Measurements from ENCODE around the gene SLC35D1. TPM values are rescaled to one million over a fixed set of nuclear protein-coding genes. Genes with fewer than 3 reads are reported as not detected.

Gene SLC35D1
- total RNA-seq, 1 experiment from 2014 or later, result 7.9 TPM

DNA sequence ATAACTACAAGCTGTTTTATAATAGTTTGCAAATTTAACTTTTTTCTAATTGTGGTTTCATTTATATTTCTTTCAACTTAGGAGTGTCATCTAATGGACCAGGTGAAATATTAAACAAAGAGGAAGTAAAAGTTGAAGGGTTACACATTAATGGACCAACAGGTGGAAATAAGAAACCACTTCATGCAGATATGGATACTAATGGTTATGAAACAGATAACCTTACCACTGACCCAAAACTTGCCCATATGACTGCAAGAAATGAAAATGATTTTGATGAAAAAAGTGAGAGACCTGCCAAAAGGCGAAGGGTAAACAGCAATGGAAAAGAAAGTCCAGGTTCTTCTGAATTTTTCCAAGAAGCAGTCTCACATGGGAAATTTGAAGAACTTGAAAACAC lies 69.5 kb downstream of the SLC35D1 start:
- Histone ChIP-seq H3K36me3 (ENCODE audit: insufficient read depth, low read length, poor library complexity, severe bottlenecking) (peaks cover 62% of the 10 kb centered on the region), H3K4me1 (ENCODE audit: insufficient read depth, low read length, poor library complexity, severe bottlenecking) (peaks cover 9% of the 10 kb centered on the region), H3K27ac (ENCODE audit: low read depth, low read length, poor library complexity, severe bottlenecking) (no peak overlapping the region), H3K27me3 (replicated peaks; ENCODE audit: insufficient read depth, low read depth, low read length, poor library complexity) (no peaks in the 10 kb centered on the region), H3K4me3 (ENCODE audit: low read depth, low read length, poor library complexity, severe bottlenecking) (no peak overlapping the region), H3K9me3 (ENCODE audit: low read depth, low read length, poor library complexity, severe bottlenecking) (no peaks in the 10 kb centered on the region)
- BruUV-seq (replicated peaks), result no TSS peak
- intact Hi-C loops (cut with micrococcal nuclease; ENCODE audit: unreplicated experiment), result no loop called here
- CTCF ChIA-PET, result no interaction called here
- POLR2A ChIA-PET (ENCODE audit: low non-redundant PET), result no interaction called here
- TF ChIP-seq, protein P1, sequence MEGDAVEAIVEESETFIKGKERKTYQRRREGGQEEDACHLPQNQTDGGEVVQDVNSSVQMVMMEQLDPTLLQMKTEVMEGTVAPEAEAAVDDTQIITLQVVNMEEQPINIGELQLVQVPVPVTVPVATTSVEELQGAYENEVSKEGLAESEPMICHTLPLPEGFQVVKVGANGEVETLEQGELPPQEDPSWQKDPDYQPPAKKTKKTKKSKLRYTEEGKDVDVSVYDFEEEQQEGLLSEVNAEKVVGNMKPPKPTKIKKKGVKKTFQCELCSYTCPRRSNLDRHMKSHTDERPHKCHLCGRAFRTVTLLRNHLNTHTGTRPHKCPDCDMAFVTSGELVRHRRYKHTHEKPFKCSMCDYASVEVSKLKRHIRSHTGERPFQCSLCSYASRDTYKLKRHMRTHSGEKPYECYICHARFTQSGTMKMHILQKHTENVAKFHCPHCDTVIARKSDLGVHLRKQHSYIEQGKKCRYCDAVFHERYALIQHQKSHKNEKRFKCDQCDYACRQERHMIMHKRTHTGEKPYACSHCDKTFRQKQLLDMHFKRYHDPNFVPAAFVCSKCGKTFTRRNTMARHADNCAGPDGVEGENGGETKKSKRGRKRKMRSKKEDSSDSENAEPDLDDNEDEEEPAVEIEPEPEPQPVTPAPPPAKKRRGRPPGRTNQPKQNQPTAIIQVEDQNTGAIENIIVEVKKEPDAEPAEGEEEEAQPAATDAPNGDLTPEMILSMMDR (conservative IDR thresholded peaks at IDR 0.05; ENCODE audit: low read depth, low read length), result no peak
- TF ChIP-seq EZH2 (IDR thresholded peaks at IDR 0.05; ENCODE audit: borderline replicate concordance, low read depth, low read length, poor library complexity, severe bottlenecking), result no peak
- DNase-seq (ENCODE audit: low spot score), result no peak

DNA sequence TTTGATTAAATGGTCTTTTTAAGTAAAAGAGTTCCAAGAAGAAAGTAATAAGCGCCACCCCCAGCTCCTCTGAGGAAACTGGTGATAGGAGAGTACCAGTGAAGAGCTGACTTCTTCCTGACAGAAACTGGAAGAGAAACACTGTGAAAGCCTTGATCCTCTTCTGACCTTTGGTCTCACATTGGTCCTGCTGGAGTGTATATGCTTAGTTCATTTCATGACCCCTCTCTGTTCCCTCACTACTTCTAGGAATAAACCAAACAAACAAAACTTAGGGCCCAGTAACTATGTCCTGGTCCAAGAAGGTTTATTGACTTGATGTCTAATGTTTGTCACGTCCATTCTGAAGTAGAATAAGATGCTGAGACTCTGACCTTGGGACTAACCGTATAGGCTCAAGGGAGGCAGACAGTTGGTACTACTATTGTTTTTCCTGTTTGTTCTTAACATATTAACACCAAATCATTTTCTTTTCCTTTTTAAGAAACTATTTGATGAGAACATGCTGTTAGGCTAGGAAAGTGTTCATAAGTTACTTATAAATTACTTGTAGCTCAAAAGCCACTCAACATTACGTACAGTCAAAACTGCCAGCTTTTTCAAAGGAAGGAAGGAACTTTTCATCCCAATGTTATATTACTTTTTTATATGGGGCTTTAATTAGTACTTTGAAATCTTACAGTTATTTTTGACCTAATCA lies 71.2 kb downstream of the SLC35D1 start:
- TF ChIP-seq EZH2 (IDR thresholded peaks at IDR 0.05; ENCODE audit: borderline replicate concordance, low read depth, low read length, poor library complexity, severe bottlenecking), result no peak
- TF ChIP-seq, protein P1 (conservative IDR thresholded peaks at IDR 0.05; ENCODE audit: low read depth, low read length), result no peak
- intact Hi-C loops (cut with micrococcal nuclease; ENCODE audit: unreplicated experiment), result no loop called here
- no TSS peak for BruUV-seq (replicated peaks)
- CTCF ChIA-PET, result no interaction called here
- H3K36me3 ChIP-seq (ENCODE audit: insufficient read depth, low read length, poor library complexity, severe bottlenecking), result peaks cover 65% of the 10 kb centered on the region
- H3K27ac ChIP-seq (ENCODE audit: low read depth, low read length, poor library complexity, severe bottlenecking), result no peak overlapping the region
- H3K27me3 ChIP-seq (replicated peaks; ENCODE audit: insufficient read depth, low read depth, low read length, poor library complexity), result no peaks in the 10 kb centered on the region
- DNase-seq (ENCODE audit: low spot score), result no peak
- no peak overlapping the region for H3K4me3 ChIP-seq (ENCODE audit: low read depth, low read length, poor library complexity, severe bottlenecking)
- POLR2A ChIA-PET (ENCODE audit: low non-redundant PET), result no interaction called here
- peaks cover 9% of the 10 kb centered on the region for H3K4me1 ChIP-seq (ENCODE audit: insufficient read depth, low read length, poor library complexity, severe bottlenecking)
- H3K9me3 ChIP-seq (ENCODE audit: low read depth, low read length, poor library complexity, severe bottlenecking), result no peaks in the 10 kb centered on the region

DNA sequence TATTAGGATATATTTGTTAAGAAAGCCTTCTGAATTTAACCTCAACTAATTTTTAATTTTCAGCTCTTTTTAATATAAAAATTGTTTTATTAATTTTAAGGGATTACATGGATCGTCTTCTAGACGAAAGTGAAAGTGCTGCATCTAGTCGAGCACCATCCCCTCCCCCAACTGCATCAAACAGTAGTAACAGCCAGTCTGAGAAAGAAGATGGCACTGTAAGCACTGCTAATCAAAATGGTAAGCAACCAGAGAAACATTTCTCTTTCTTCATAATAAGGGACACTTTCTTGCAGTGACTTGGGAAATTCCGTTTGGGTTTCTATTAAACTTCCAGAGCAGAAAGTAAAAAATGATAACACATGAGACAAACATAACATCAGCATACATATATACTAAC lies 72.3 kb downstream of the SLC35D1 start:
- POLR2A ChIA-PET (ENCODE audit: low non-redundant PET), result no interaction called here
- no peaks in the 10 kb centered on the region for H3K9me3 ChIP-seq (ENCODE audit: low read depth, low read length, poor library complexity, severe bottlenecking)
- TF ChIP-seq, protein P1 (conservative IDR thresholded peaks at IDR 0.05; ENCODE audit: low read depth, low read length), result no peak
- no peak for TF ChIP-seq EZH2 (IDR thresholded peaks at IDR 0.05; ENCODE audit: borderline replicate concordance, low read depth, low read length, poor library complexity, severe bottlenecking)
- H3K27ac ChIP-seq (ENCODE audit: low read depth, low read length, poor library complexity, severe bottlenecking), result no peak overlapping the region
- peaks cover 63% of the 10 kb centered on the region for H3K36me3 ChIP-seq (ENCODE audit: insufficient read depth, low read length, poor library complexity, severe bottlenecking)
- intact Hi-C loops (cut with micrococcal nuclease; ENCODE audit: unreplicated experiment), result no loop called here
- H3K27me3 ChIP-seq (replicated peaks; ENCODE audit: insufficient read depth, low read depth, low read length, poor library complexity), result no peaks in the 10 kb centered on the region
- peak; percentile 36 for DNase-seq (ENCODE audit: low spot score)
- peak overlapping the region; percentile 34 for H3K4me3 ChIP-seq (ENCODE audit: low read depth, low read length, poor library complexity, severe bottlenecking)
- CTCF ChIA-PET, result no interaction called here
- H3K4me1 ChIP-seq (ENCODE audit: insufficient read depth, low read length, poor library complexity, severe bottlenecking), result peaks cover 9% of the 10 kb centered on the region
- BruUV-seq (replicated peaks), result no TSS peak

Measured in A673 (cell line).